ENCODE data around the gene GHRL. TPM values are rescaled to one million over a fixed set of nuclear protein-coding genes. Genes with fewer than 3 reads are reported as not detected.

GHRL gene
- total RNA-seq, 1 experiment from 2014 or later: 2.0 TPM

- TF ChIP-seq EZH2 (IDR thresholded peaks at IDR 0.05; ENCODE audit: borderline replicate concordance, low read depth, low read length, poor library complexity, severe bottlenecking): no peak
- no peak for TF ChIP-seq CTCF (conservative IDR thresholded peaks at IDR 0.05; ENCODE audit: low read depth, low read length)
- peaks cover 40% of the 10 kb centered on the region for H3K36me3 ChIP-seq (ENCODE audit: insufficient read depth, low read length, poor library complexity, severe bottlenecking)
- no TSS peak for BruUV-seq (replicated peaks)
These were observed 36.9 kb downstream of the GHRL start for GRCh38 chr3:10255835-10256234.

GRCh38 chr3:10253731-10254130 is 39.0 kb downstream of the GHRL start:
- H3K4me1 ChIP-seq (ENCODE audit: insufficient read depth, low read length, poor library complexity, severe bottlenecking): peaks cover 2% of the 10 kb centered on the region
- H3K27me3 ChIP-seq (replicated peaks; ENCODE audit: insufficient read depth, low read depth, low read length, poor library complexity): no peaks in the 10 kb centered on the region
- TF ChIP-seq EZH2 (IDR thresholded peaks at IDR 0.05; ENCODE audit: borderline replicate concordance, low read depth, low read length, poor library complexity, severe bottlenecking) (no peak), CTCF (conservative IDR thresholded peaks at IDR 0.05; ENCODE audit: low read depth, low read length) (no peak)
- H3K27ac ChIP-seq (ENCODE audit: low read depth, low read length, poor library complexity, severe bottlenecking): peak overlapping the region; percentile 12
- no peak for DNase-seq (ENCODE audit: low spot score)
- H3K9me3 ChIP-seq (ENCODE audit: low read depth, low read length, poor library complexity, severe bottlenecking): no peaks in the 10 kb centered on the region
- BruUV-seq (replicated peaks): no TSS peak
- H3K36me3 ChIP-seq (ENCODE audit: insufficient read depth, low read length, poor library complexity, severe bottlenecking): peaks cover 28% of the 10 kb centered on the region
- intact Hi-C loops (cut with micrococcal nuclease; ENCODE audit: unreplicated experiment): no loop called here
- no peak overlapping the region for H3K4me3 ChIP-seq (ENCODE audit: low read depth, low read length, poor library complexity, severe bottlenecking)
- POLR2A ChIA-PET (ENCODE audit: low non-redundant PET): no interaction called here
- CTCF ChIA-PET: no interaction called here

More at GRCh38 chr3:10255835-10256234, 36.9 kb downstream of the GHRL start:
- Histone ChIP-seq H3K9me3 (ENCODE audit: low read depth, low read length, poor library complexity, severe bottlenecking) (no peaks in the 10 kb centered on the region), H3K4me1 (ENCODE audit: insufficient read depth, low read length, poor library complexity, severe bottlenecking) (no peaks in the 10 kb centered on the region), H3K4me3 (ENCODE audit: low read depth, low read length, poor library complexity, severe bottlenecking) (no peak overlapping the region), H3K27ac (ENCODE audit: low read depth, low read length, poor library complexity, severe bottlenecking) (no peak overlapping the region), H3K27me3 (replicated peaks; ENCODE audit: insufficient read depth, low read depth, low read length, poor library complexity) (no peaks in the 10 kb centered on the region)
- ChIA-PET POLR2A (ENCODE audit: low non-redundant PET) (no interaction called here), CTCF (no interaction called here)
- intact Hi-C loops (cut with micrococcal nuclease; ENCODE audit: unreplicated experiment): no loop called here
- DNase-seq (ENCODE audit: low spot score): no peak

- BruUV-seq (replicated peaks): no TSS peak
- peaks cover 7% of the 10 kb centered on the region for H3K4me1 ChIP-seq (ENCODE audit: insufficient read depth, low read length, poor library complexity, severe bottlenecking)
- TF ChIP-seq CTCF (conservative IDR thresholded peaks at IDR 0.05; ENCODE audit: low read depth, low read length) (no peak), EZH2 (IDR thresholded peaks at IDR 0.05; ENCODE audit: borderline replicate concordance, low read depth, low read length, poor library complexity, severe bottlenecking) (no peak)
- intact Hi-C loops (cut with micrococcal nuclease; ENCODE audit: unreplicated experiment): no loop called here
- no peak for DNase-seq (ENCODE audit: low spot score)
- POLR2A ChIA-PET (ENCODE audit: low non-redundant PET): no interaction called here
- H3K27me3 ChIP-seq (replicated peaks; ENCODE audit: insufficient read depth, low read depth, low read length, poor library complexity): no peaks in the 10 kb centered on the region
- H3K4me3 ChIP-seq (ENCODE audit: low read depth, low read length, poor library complexity, severe bottlenecking): no peak overlapping the region
- H3K36me3 ChIP-seq (ENCODE audit: insufficient read depth, low read length, poor library complexity, severe bottlenecking): peaks cover 23% of the 10 kb centered on the region
- H3K27ac ChIP-seq (ENCODE audit: low read depth, low read length, poor library complexity, severe bottlenecking): no peak overlapping the region
- CTCF ChIA-PET: no interaction called here
- peaks cover 3% of the 10 kb centered on the region for H3K9me3 ChIP-seq (ENCODE audit: low read depth, low read length, poor library complexity, severe bottlenecking)
These were observed 41.7 kb downstream of the GHRL start for GRCh38 chr3:10251006-10251405.

Data from A673 (cell line).